Sigmoid colon (tissue), 7 donors: ENCODE data around the gene FAM240A. TPM values are rescaled to one million over a fixed set of nuclear protein-coding genes. Genes with fewer than 3 reads are reported as not detected.

Experiments used
- DNase-seq: peaks from one replicate; pipeline ENCODE4 v3.0.0-alpha.2; 2019
- H3K27ac ChIP-seq, 4 donors: fragments of 200-600 bp; sonication (generic); one replicate each; pipeline ENCODE4 v1.5.1; 2016 to 2019; ENCODE audit warnings: mild to moderate bottlenecking in 1 of 4
- H3K27me3 ChIP-seq, 3 donors: fragments of 200-600 bp; sonication (generic); one replicate each; pipeline ENCODE4 v1.5.1; 2019; ENCODE audit warnings: mild to moderate bottlenecking in 1 of 3
- H3K36me3 ChIP-seq, 4 donors: fragments of 200-600 bp; sonication (generic); one replicate each; pipeline ENCODE4 v1.5.1; 2016 to 2019
- H3K4me1 ChIP-seq, 4 donors: fragments of 200-600 bp; sonication (generic); one replicate each; pipeline ENCODE4 v1.5.1; 2017 to 2019
- H3K4me3 ChIP-seq, 4 donors: fragments of 200-600 bp; sonication (generic); one replicate each; pipeline ENCODE4 v1.5.1; 2017 to 2019; ENCODE audit warnings: mild to moderate bottlenecking in 2 of 4, moderate library complexity in 1 of 4
- H3K9me3 ChIP-seq, 4 donors: fragments of 200-600 bp in 3 of 4; sonication (generic) in 3 of 4; one replicate each; pipeline versions ENCODE4 v1.5.1 to v1.6.1; 2013 to 2019
- EP300 ChIP-seq, 4 donors: sonication (generic); formaldehyde crosslinking; IDR thresholded peaks; one replicate each; pipeline ENCODE4 v1.6.1; 2017; ENCODE audit warnings: antibody characterized with exemption in 4 of 4
- POLR2A ChIP-seq, 2 donors: fragments of 450-650 bp; IDR thresholded peaks; one replicate each; pipeline ENCODE4 v1.6.1; 2016; ENCODE audit warnings: antibody characterized with exemption in 2 of 2, mild to moderate bottlenecking in 2 of 2, moderate library complexity in 2 of 2
- POLR2AphosphoS5 ChIP-seq, 4 donors: sonication (generic); formaldehyde crosslinking; IDR thresholded peaks; one replicate each; pipeline ENCODE4 v1.6.1; 2017; ENCODE audit warnings: antibody characterized with exemption in 4 of 4
- WGBS, 2 donors: extraction: QIAGEN DNeasy Blood & Tissue Kit; methylation state at CpG; one replicate each; pipeline ENCODE4 v1.1.7; 2013; 5-methylcytosine and 5-hydroxymethylcytosine counted together
- intact Hi-C: fragments of 100-400 bp; cut with DNase I; formaldehyde crosslinking; loops from one replicate; pipeline ENCODE4 v1.15.1; 2023
- polyA plus RNA-seq, 3 donors: library from polyadenylated mRNA; stranded (reverse); fragments of 200-250 nt; gene quantifications; one replicate each; pipeline ENCODE4 v1.2.3, GENCODE V29; 2013
- total RNA-seq, 4 donors: library from RNA; depleted of rRNA; stranded (reverse); fragments of >200 nt; gene quantifications; one replicate each; pipeline ENCODE4 v1.1.0, GENCODE V29; 2016
- TF ChIP-seq, protein P1 (sequence below), 4 experiments: fragments of 450-650 bp in 3 of 4; fragments of 200-600 bp in 1 of 4; IDR thresholded peaks; one replicate each; pipeline ENCODE4 v1.5.1; 2016 to 2019; ENCODE audit warnings: antibody characterized with exemption in 4 of 4, mild to moderate bottlenecking in 3 of 4, moderate library complexity in 2 of 4
- donor health status: healthy with polysubstance abuse.
- donor health status: Bipolar disorder and iron deficiency.
- donor health status: healthy.

Gene FAM240A
- total and polyA plus RNA-seq, 7 donors, result not detected

DNA sequence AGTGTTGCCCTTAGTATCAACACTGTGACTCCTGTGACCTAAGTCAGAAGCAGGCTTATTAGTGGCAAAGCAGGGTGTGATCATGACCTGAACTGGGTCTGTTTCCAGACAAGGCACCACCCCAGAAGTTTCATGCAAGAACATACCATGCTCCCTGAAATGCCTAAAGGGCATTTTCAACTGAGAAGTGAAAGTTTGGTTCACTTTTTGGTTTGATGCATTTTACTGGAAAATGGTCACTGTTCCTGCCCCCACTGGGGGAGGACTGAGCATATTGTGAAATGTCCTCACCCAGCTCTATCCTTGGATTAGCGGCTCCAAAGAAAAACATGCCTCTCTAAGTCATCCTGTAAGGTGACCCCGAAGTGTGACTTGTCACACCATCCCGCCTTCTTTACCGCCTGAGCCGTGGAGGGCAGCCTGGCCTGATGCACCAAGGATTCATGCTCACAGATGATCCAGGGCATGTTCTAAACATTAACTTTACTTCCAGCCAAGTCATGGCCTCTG, 3.1 kb upstream of the FAM240A start:
- H3K36me3 ChIP-seq, result no peaks in the 10 kb centered on the region
- no peak for TF ChIP-seq POLR2AphosphoS5 (IDR thresholded peaks at IDR 0.05)
- TF ChIP-seq, protein P1, sequence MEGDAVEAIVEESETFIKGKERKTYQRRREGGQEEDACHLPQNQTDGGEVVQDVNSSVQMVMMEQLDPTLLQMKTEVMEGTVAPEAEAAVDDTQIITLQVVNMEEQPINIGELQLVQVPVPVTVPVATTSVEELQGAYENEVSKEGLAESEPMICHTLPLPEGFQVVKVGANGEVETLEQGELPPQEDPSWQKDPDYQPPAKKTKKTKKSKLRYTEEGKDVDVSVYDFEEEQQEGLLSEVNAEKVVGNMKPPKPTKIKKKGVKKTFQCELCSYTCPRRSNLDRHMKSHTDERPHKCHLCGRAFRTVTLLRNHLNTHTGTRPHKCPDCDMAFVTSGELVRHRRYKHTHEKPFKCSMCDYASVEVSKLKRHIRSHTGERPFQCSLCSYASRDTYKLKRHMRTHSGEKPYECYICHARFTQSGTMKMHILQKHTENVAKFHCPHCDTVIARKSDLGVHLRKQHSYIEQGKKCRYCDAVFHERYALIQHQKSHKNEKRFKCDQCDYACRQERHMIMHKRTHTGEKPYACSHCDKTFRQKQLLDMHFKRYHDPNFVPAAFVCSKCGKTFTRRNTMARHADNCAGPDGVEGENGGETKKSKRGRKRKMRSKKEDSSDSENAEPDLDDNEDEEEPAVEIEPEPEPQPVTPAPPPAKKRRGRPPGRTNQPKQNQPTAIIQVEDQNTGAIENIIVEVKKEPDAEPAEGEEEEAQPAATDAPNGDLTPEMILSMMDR (IDR thresholded peaks at IDR 0.05), result no peak
- TF ChIP-seq POLR2A (IDR thresholded peaks at IDR 0.05), result no peak
- no peaks in the 10 kb centered on the region for H3K4me1 ChIP-seq
- no peaks in the 10 kb centered on the region for H3K27me3 ChIP-seq
- H3K27ac ChIP-seq, result no peak overlapping the region
- no peaks in the 10 kb centered on the region for H3K9me3 ChIP-seq
- WGBS, 2 donors, result 84% methylated on average over 5 of the region's 5 CpGs
- intact Hi-C loops, result no loop called here
- no peak overlapping the region for H3K4me3 ChIP-seq
- DNase-seq, result no peak

DNA sequence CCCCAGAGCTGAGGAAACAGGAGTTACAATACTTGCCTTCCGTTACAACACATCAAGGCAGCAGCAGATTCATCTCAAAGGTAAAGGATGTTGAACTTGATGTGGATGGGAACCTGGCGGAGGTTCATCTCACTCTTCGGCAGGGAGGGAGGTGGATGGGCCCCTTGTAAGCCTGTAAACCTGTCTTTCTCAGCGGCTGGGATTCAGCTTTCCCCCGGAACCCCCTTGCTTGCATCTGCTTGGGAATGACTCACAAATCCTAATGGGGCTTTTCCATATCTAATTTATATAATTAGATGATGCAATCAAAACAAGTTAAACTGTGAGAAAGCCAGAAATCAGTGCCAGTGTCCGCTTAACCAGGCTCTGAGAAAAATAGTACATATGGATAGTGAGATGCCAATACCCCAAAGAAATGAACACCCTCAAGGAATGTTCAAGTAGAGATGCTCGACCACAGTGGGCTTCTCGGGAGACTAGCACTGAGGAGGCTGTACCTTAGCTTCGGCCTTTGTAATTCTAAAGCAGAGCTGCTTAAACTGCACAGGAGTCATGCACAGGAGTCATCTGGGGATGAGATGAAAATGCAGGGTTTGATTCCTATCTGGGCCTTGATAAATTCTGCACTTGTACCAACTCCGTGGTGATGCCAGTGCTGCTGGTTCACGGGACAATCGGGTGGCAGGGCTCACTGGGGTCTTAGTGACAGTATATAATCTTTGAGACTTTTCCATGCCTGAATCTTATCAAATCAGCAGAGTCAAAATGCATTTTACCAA, 2.2 kb upstream of the FAM240A start:
- H3K9me3 ChIP-seq, result no peaks in the 10 kb centered on the region
- 88 to 91% methylated on average over 12 of the region's 12 CpGs for WGBS, 2 donors
- no peak overlapping the region for H3K27ac ChIP-seq
- H3K4me3 ChIP-seq, result no peak overlapping the region
- H3K27me3 ChIP-seq, result no peaks in the 10 kb centered on the region
- no peak for DNase-seq
- intact Hi-C loops, result no loop called here
- H3K4me1 ChIP-seq, result no peaks in the 10 kb centered on the region
- TF ChIP-seq POLR2AphosphoS5 (IDR thresholded peaks at IDR 0.05) (no peak), POLR2A (IDR thresholded peaks at IDR 0.05) (no peak), EP300 (IDR thresholded peaks at IDR 0.05) (no peak)
- TF ChIP-seq, protein P1 (IDR thresholded peaks at IDR 0.05), result no peak
- no peaks in the 10 kb centered on the region for H3K36me3 ChIP-seq

DNA sequence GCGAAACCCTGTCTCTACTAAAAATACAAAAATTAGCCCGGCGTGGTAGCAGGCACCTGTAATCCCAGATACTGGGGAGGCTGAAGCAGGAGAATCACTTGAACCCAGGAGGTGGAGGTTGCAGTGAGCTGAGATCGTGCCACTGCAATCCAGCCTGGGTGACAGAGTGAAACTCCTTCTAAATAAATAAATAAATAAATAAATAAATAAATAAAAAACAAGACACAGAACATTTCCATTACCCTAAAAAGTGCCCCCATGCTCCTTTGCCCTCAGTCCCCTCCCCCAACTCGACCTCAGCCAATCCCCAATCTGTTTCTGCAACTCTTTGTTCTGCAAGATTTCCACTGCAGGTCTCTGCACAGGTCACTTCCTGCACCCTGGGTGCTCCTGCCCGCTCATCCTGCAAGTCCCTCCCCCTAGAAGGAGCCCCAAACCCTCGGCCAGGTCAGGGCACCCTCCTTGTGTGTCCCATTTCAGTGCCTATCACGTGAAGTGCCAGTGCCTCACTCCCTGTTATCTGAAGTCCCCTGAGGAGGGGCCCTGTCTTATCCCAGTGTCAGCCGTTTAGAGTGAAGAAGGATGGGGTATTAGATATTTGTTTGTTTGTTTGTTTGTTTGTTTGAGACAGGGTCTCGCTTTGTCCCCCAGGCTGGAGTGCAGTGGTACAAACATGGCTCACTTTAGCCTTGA, 1.1 kb downstream of the FAM240A start:
- intact Hi-C loops, result no loop called here
- Histone ChIP-seq H3K9me3 (no peaks in the 10 kb centered on the region), H3K4me1 (no peaks in the 10 kb centered on the region), H3K27ac (no peak overlapping the region), H3K4me3 (no peak overlapping the region), H3K36me3 (no peaks in the 10 kb centered on the region), H3K27me3 (peaks cover 0 to 3% (median 0%) of the 10 kb centered on the region in 3 donors)
- WGBS, 2 donors, result 84 to 85% methylated on average over 10 of the region's 10 CpGs
- TF ChIP-seq POLR2AphosphoS5 (IDR thresholded peaks at IDR 0.05) (no peak), EP300 (IDR thresholded peaks at IDR 0.05) (no peak), POLR2A (IDR thresholded peaks at IDR 0.05) (no peak)
- TF ChIP-seq, protein P1 (IDR thresholded peaks at IDR 0.05), result no peak
- DNase-seq, result no peak

DNA sequence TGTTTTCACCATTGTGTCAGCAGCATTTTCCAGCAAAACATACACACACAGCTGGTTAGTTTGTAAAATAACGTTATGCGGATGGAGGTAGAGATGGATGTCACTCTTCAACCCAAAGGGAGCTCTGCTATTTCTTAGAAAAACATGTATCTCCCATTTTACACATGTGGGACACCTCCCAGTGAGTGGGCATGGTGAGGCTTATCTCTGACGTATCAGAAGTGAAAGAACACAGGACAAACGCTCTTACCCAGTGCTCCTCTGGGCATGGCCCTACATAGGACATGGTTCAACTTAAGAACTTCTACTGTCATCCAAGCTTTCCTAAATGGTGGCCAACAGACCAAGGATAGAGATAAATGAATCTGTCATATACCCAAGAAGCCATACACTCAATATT, 2.1 kb downstream of the FAM240A start:
- H3K27ac ChIP-seq, result no peak overlapping the region
- no peaks in the 10 kb centered on the region for H3K36me3 ChIP-seq
- H3K4me1 ChIP-seq, result no peaks in the 10 kb centered on the region
- no peaks in the 10 kb centered on the region for H3K9me3 ChIP-seq
- DNase-seq, result no peak
- intact Hi-C loops, result no loop called here
- peaks cover 0 to 3% (median 0%) of the 10 kb centered on the region in 3 donors for H3K27me3 ChIP-seq
- WGBS, 2 donors, result 88 to 91% methylated on average over 4 of the region's 4 CpGs
- no peak overlapping the region for H3K4me3 ChIP-seq
- TF ChIP-seq POLR2AphosphoS5 (IDR thresholded peaks at IDR 0.05), result no peak
- no peak for TF ChIP-seq EP300 (IDR thresholded peaks at IDR 0.05)

DNA sequence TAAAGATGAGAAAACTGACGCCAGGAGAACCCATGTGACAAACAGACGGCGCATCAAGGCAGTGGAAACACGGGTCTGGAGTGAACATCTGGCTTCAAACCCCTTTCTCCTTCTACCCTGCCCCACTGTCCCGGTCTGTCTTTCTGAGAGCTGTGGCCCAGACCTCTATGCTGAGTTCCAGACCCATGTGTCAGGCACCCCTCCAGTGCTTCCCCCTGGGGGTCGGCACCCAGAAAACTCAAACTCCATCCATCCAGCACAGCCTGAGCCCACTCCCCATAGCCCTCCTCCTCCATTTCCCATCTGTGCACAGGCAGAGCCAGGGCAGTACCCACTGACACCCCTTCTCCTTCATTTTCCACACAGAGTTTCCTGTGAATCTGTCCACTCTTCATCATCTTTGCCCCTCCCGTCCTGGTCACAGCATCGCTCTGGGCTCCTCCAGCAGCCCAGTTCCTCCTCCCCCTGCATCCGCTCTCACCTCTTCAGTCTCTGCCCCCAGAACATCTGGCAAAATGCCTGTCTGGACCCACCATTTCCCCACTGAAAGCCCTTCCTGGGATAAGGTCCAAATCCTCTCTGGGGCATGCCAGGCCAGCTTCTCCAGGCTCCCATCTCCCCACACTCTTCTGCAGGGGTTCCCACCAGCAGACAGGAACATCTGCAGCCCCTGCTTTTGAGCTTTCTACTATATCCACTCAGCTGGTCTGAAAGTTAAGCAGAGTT, 2.9 kb downstream of the FAM240A start:
- no peak for DNase-seq
- Histone ChIP-seq H3K27me3 (peaks cover 0 to 3% (median 0%) of the 10 kb centered on the region in 3 donors), H3K36me3 (no peaks in the 10 kb centered on the region), H3K9me3 (no peaks in the 10 kb centered on the region), H3K4me1 (no peaks in the 10 kb centered on the region), H3K4me3 (no peak overlapping the region), H3K27ac (no peak overlapping the region)
- intact Hi-C loops, result no loop called here
- 87 to 91% methylated on average over 9 of the region's 9 CpGs for WGBS, 2 donors
- TF ChIP-seq EP300 (IDR thresholded peaks at IDR 0.05) (no peak), POLR2AphosphoS5 (IDR thresholded peaks at IDR 0.05) (no peak), POLR2A (IDR thresholded peaks at IDR 0.05) (no peak)
- TF ChIP-seq, protein P1 (IDR thresholded peaks at IDR 0.05), result no peak
